ENCODE data around the gene DNAH3.

- TF ChIP-seq EZH2phosphoT487 (IDR thresholded peaks at IDR 0.05; ENCODE audit: insufficient read depth, low read depth) = no peak
- TF ChIP-seq EZH2 (IDR thresholded peaks at IDR 0.05; ENCODE audit: insufficient read depth, poor library complexity, severe bottlenecking) = no peak
These were observed 44.2 kb upstream of the DNAH3 start for GRCh38 chr16:21194771-21195301.

Measured in GM23248 (cell line).